NCI-H1417 (cell line): ENCODE results near the gene GAS2L1.

Experiments
- DNase-seq, 3 experiments: peaks; one replicate each; lab custom pipeline; 2025; lab: John Stamatoyannopoulos, UW

The GAS2L1 gene

GRCh38 chr22:29306175-29306834, at the start of gene GAS2L1:
GAS2L1 (plus strand) TSS chr22:29306650; CDS start chr22:29308106, 1,456 bp downstream.
- peak; percentile 48 to 74 (median 72) for DNase-seq

DNA sequence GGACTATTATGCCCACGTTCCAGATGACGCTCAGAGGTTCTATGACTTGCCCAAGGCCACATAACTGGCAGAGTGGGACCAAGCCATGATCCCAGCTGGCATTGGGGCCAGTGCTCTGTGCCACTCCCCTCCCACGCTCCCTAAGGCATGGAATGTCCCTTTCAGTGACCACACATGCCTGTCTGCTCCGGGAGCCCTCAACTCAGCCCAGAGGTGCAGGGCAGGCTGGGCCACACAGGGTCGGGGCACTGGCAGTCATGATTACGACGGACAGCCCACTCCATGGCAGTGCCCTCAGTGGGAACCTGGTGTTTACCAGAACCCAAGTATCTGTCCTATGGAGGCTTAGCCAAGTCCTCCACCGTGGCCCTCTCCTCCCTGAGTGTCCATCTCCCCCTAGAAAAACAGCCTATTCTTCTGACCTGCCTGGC, 48.7 kb upstream of the GAS2L1 start:
- no peak for DNase-seq

DNA sequence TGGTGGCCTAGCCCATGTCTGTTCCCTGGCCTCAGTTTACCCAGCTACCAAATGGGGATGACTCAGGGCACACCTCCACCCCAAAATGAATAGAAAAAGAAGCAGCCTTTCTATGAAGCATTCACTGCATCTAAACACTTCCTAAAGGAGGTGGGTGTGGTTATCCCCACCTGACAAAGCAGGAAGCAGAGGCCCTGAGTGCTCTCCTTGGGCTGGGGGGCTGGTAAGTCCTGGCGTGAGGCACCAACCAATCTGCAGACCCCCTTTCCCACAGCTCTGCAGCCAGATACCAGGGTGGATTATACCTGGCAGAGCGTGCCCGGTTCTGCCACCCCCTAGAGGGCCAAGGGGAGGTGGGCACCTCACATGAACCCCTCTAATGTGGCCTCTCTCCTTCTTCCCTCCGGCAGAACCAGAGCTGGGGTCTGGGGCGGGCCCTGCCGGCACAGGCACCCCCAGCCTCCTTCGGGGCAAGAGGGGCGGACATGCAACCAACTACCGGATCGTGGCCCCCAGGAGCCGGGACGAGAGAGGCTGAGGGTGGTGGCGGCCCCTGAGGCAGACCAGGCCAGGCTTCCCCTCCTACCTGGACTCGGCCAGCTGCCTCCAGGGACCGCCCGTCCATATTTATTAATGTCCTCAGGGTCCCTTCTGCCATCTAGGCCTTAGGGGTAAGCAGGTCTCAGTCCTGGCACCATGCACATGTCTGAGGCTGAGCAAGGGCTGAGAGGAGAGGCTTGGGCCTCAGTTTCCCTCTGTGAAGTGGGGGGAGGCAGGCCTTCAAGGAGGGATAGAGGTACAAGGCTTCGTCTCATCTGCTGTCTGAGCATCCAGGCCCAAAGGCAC, 47.8 kb upstream of the GAS2L1 start:
- no peak for DNase-seq

GRCh38 chr22:29259253-29259899, 47.1 kb upstream of the GAS2L1 start:
- no peak for DNase-seq

GRCh38 chr22:29260031-29260560, 46.4 kb upstream of the GAS2L1 start:
- no peak for DNase-seq

GRCh38 chr22:29260601-29261315, 45.7 kb upstream of the GAS2L1 start:
- DNase-seq: no peak

GRCh38 chr22:29263791-29264276, 42.6 kb upstream of the GAS2L1 start:
- DNase-seq: no peak

- no peak for DNase-seq
Measured at GRCh38 chr22:29265305-29265704, 41.1 kb upstream of the GAS2L1 start.

DNA sequence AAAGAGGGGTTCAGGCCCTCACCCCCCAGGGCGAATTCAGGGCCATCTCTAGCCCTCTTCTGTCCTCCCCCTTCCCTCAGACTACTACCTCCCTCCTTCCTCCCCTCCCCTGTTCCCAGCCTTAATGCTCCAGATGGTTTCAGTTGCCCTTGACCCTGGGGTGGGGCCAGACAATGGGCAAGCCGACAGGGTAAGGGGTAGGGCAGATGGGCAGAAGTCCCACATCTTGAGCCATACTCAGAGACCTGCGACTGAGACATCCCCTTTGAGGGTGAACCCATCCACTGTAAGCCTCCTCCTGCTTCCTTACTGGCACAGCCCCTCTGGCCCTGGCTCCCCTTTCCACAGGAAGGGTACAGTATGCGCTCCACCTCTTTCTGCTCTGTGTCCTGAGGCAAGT, 40.5 kb upstream of the GAS2L1 start:
- no peak for DNase-seq

DNA sequence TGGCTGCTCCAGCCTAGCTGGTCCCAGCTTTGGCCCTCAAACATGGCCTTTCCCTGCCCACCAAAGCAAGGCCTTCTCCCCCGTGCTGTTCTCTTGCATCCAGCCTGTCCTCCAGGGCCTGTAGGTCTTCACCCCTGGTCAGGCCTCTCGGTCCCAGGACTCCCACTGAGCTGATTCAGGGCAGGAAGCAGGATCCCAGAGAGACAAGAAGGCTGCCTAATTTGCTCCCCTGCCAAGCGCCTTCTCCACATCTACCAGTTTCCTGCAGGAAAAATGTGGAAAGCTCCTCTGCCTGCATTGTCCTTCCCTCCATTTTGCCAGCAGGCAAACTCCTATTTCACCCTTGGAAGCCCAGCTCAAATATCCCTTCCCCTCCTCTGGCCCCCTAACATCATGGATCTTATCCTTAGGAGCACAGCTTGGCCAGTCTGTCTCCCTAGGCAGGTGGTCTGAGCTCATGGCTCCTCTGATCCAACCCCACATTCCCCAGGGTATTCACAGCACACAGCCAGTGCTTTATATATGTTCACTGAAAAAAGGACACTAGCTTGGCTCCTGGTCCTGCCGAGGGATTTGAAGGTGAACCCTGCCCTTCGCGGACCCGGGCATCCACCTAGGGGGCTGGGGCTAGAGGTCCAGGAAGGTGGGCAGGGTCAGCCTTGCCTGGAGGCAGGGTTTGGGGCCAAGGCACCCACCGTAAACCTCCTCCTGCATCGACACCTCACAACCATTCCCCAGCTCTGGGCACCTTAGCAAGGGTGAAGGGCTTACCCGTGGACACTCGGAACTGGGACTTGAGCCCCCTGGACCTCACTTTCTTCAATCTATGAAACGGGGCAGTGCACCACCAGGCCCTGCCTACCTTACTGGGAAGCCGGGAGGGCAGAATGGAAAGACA, 39.6 kb upstream of the GAS2L1 start:
- peak in 1 of 3 experiments; percentile 45 for DNase-seq

DNA sequence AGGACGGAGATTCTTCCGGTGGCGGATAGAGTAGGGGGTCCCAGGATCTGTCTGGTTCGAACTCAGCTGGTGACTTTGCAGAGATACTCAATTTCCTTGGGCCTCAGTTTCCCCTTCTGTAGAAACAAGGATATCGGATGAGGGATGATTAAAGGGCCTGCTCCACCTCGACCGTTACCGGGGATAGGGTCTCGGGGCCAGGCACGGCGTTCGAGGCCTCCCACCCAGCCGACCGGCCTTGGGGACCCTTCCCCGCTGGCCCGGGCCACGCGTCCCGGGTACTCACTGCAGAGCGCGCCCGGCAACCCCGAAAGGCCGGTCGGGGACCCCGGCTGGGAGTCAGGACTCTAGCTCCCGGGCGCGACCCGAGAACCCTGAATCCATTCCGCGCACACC, 39.0 kb upstream of the GAS2L1 start:
- peak in 1 of 3 experiments; percentile 45 for DNase-seq

DNA sequence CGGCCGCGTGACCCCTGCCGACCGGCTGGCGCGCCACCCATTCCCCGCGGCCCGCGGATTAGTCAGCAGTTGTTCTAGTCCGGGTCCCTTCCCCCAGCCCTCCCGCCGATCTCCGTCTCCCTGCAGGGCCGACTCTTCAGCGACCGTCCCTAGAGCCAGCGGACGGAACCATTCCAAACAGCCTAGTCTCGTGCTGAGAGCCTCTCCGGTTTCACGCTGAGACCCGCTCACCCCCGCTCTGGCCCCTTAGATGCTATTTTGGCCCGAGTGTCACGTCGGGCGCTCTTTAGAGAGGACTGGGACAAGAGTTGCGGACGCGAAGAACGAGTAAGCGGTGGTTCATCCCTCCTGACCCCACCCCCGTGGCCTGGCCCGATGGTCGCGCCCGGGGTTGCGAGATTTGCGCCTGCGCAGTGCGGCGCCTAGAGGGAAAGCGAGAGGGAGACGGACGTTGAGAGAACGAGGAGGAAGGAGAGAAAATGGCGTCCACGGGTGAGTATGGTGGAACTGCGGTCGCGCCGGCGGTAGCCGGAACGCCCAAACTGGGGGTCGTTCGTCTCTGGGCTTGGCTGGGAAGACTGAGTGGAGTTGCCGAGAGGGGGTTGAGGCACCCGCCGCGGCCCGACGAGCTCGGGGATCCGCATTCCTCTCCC, 38.5 kb upstream of the GAS2L1 start, which contains the start of the genes EWSR1 and RHBDD3:
TSS of gene EWSR1 (plus strand) at position 411 of the 653 bp plus-strand sequence. CDS start at position 480, 69 bp downstream.
TSS of gene RHBDD3 (minus strand) at position 124 of the 653 bp plus-strand sequence. CDS start 2,355 bp downstream, outside the sequence.
- DNase-seq: peak; percentile 91 to 97 (median 95)

DNA sequence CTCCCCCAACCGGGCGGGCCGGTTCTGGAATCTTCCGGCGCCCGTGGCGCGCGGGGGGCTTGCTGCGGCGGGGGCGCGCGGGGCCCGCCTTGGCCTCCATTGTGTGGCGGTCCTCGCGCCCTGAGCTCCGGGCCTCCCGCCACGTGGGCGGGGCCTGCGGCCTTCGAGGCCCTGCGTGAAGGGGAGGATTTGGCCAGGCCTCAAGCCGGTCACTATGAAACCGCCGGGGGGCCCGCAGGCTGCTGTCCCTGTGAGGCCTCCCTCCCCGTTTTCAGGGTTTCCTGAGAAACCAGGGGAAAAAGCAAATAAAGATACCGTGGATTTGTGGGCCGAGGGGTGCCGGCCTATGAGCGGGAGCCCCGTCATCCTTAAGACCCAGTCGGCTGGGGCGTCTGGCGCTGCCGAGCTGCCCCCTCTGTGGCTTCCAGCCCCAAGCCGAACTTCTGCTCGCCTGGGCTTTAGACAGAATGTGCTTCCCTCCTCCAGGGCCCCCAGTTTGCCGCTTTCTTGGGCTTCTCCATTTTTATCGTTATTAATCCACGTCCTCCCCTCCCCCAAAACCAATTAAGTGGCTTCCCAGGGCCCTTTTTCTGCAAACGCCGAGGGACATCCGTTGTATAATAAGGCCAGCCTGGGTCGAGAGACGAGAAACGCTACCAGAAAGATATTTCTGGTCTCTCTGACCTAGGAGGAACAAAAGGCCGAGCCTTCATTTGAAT, 37.8 kb upstream of the GAS2L1 start:
- DNase-seq: peak; percentile 7 to 80 (median 77)

GRCh38 chr22:29269230-29269604, 37.2 kb upstream of the GAS2L1 start:
- DNase-seq: peak in 2 of 3 experiments; percentile 22 to 52

DNA sequence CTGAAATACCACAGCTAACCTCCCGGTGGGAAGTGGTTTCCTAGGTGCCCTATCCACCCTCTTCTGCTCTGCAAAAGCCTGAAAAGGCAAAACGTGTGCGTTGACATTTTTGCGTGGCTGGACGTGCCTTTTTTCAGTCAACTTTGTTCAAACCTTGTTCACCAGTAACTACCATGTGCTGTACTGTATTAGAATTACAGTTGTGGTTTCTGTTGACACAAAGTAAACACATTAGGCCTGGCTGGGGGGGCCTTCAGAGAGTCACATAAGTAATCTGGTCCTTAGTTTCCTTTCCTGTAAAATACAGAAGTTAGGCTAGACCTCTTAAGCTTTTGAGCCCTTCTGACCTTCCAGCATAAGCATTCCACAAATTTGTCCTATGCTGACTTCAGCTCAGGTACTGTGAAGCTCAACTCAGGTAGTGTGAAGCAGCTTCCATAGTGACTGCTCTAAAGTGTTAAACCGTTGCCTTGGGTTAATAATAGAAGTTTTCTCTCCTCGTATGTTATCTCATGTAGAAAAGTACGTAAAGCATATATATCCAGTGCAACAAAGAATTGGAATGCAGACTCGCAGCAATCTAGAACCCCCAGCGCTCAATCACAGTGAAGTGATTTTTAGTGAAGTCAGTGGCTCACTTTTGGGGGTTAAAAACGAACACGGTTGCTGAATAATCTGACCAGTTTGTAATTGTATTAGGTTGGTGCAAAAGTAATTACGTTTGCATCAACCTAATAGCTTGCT, 36.5 kb upstream of the GAS2L1 start:
- DNase-seq: peak in 1 of 3 experiments; percentile 8

DNA sequence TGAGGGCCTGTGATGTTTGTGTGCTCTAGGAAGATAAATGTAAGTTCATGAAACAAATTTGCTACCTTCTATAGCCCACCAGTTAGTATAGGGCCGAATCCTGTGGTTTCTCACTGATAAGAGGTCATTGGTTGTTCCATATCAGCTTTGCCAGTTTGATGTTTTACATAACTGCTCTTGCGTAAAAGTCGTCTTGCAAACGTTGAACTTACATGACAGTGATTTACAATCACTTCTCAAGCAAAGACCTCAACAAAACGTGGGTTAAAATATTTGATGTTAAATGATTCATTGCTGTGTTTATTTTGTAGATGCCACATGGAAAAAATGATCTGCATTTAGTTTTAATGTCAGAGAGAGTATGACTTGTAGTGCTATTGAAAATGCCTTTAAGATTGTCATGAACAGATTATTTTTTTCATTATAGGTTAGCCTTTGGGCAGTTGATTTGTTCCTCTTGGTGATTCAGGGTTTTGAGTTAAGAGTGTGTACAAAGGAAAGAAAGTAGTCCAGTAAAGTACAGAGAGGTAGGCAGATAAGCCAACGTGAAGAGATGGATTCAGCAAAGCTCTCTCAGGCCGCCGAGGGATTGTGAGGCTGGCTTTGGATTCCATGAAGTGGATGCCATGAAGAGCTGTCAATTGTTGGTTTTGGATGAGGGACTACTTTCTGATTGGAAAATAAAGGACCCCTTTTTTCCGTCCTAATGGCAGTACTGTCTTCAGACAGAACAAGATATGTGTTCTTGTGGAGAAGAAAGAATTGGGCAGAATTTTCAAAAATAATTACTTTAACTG, 35.8 kb upstream of the GAS2L1 start:
- DNase-seq: no peak

GRCh38 chr22:29272624-29273023, 33.8 kb upstream of the GAS2L1 start:
- DNase-seq: no peak
